ENCODE data around the gene CTNNBL1. TPM values are rescaled to one million over a fixed set of nuclear protein-coding genes. Genes with fewer than 3 reads are reported as not detected.

Gene CTNNBL1
- total RNA-seq, 1 experiment from 2014 or later, result 55.4 TPM

- no peak for ATAC-seq
- Histone ChIP-seq H3K4me3 (replicated peaks in 1 of 2; ENCODE audit: low read depth in 1 of 2, low read length in 2 of 2) (no peak overlapping the region), H3K9ac (ENCODE audit: low read length) (no peak overlapping the region), H3K4me1 (ENCODE audit: control insufficient read depth in 1 of 2, insufficient read depth in 2 of 2, low read length in 2 of 2) (no peaks in the 10 kb centered on the region), H3K9me2 (ENCODE audit: insufficient read depth) (no peaks in the 10 kb centered on the region), H3K27ac (ENCODE audit: low read depth, low read length) (no peak overlapping the region), H3K36me3 (ENCODE audit: control insufficient read depth in 1 of 2, insufficient read depth in 2 of 2, low read length in 2 of 2) (no peaks in the 10 kb centered on the region), H2AFZ (ENCODE audit: low read depth, low read length, poor library complexity, severe bottlenecking) (no peak overlapping the region), H3K4me2 (ENCODE audit: low read length) (no peak overlapping the region), H3K27me3 (ENCODE audit: insufficient read depth, low read length) (no peaks in the 10 kb centered on the region), H4K20me1 (ENCODE audit: insufficient read depth) (peaks cover 4% of the 10 kb centered on the region; the same call in 1 of the 2 replicates), H3K9me3 (ENCODE audit: control insufficient read depth in 1 of 2, insufficient read depth in 1 of 2, low read depth in 1 of 2, low read length in 2 of 2) (no peaks in the 10 kb centered on the region), H3K79me2 (ENCODE audit: insufficient read depth, low read length) (peaks cover 44% of the 10 kb centered on the region)
- TF ChIP-seq POLR2A (IDR thresholded peaks at IDR 0.05; ENCODE audit: borderline replicate concordance, extremely low read depth, insufficient read depth, insufficient read length) (no peak), CEBPB (IDR thresholded peaks at IDR 0.05; ENCODE audit: low read depth) (no peak), SIN3A (IDR thresholded peaks at IDR 0.05; ENCODE audit: low read depth) (no peak), SP1 (IDR thresholded peaks at IDR 0.05; ENCODE audit: low read depth) (no peak), ELF1 (IDR thresholded peaks at IDR 0.05; ENCODE audit: borderline replicate concordance, low read depth) (no peak), EGR1 (IDR thresholded peaks at IDR 0.05; ENCODE audit: low read depth) (no peak), SRF (IDR thresholded peaks at IDR 0.05; ENCODE audit: low read depth) (no peak)
- ChIA-PET RAD21 (ENCODE audit: low non-redundant PET in 1 of 2, low total read pairs in 2 of 2, uncharacterized antibody in 2 of 2, unreplicated experiment in 2 of 2) (interaction anchor here in 1 of 2 experiments (0.6 kb wide), 1 partner anchor 14 kb away, joined by 3 read pairs; no protein-coding TSS in a partner anchor), CTCF (no interaction called here), POLR2A (no interaction called here)
- intact Hi-C loops (cut with micrococcal nuclease), result no loop called here
- no TSS peak for BruUV-seq (replicated peaks)
- DNase-seq (ENCODE audit: low read depth, low spot score), result no peak
Observed at GRCh38 chr20:37723668-37724067, 29.8 kb downstream of the CTNNBL1 start.

GRCh38 chr20:37725165-37725564 lies 31.3 kb downstream of the CTNNBL1 start:
- peaks cover 49% of the 10 kb centered on the region for H3K79me2 ChIP-seq (ENCODE audit: insufficient read depth, low read length)
- RAD21 ChIA-PET (ENCODE audit: low non-redundant PET in 1 of 2, low total read pairs in 2 of 2, uncharacterized antibody in 2 of 2, unreplicated experiment in 2 of 2), result no interaction called here
- no peak overlapping the region for H3K27ac ChIP-seq (ENCODE audit: low read depth, low read length)
- peaks cover 4% of the 10 kb centered on the region; the same call in 1 of the 2 replicates for H4K20me1 ChIP-seq (ENCODE audit: insufficient read depth)
- no peaks in the 10 kb centered on the region for H3K27me3 ChIP-seq (ENCODE audit: insufficient read depth, low read length)
- no peak overlapping the region for H2AFZ ChIP-seq (ENCODE audit: low read depth, low read length, poor library complexity, severe bottlenecking)
- ATAC-seq (no peak), DNase-seq (ENCODE audit: low read depth, low spot score) (no peak)
- no peaks in the 10 kb centered on the region for H3K4me1 ChIP-seq (ENCODE audit: control insufficient read depth in 1 of 2, insufficient read depth in 2 of 2, low read length in 2 of 2)
- H3K36me3 ChIP-seq (ENCODE audit: control insufficient read depth in 1 of 2, insufficient read depth in 2 of 2, low read length in 2 of 2), result no peaks in the 10 kb centered on the region
- no peak overlapping the region for H3K4me3 ChIP-seq (replicated peaks in 1 of 2; ENCODE audit: low read depth in 1 of 2, low read length in 2 of 2)
- intact Hi-C loops (cut with micrococcal nuclease), result no loop called here
- H3K9me2 ChIP-seq (ENCODE audit: insufficient read depth), result no peaks in the 10 kb centered on the region
- no peak overlapping the region for H3K9ac ChIP-seq (ENCODE audit: low read length)
- no peaks in the 10 kb centered on the region for H3K9me3 ChIP-seq (ENCODE audit: control insufficient read depth in 1 of 2, insufficient read depth in 1 of 2, low read depth in 1 of 2, low read length in 2 of 2)
- H3K4me2 ChIP-seq (ENCODE audit: low read length), result no peak overlapping the region
- CTCF ChIA-PET, result no interaction called here
- POLR2A ChIA-PET, result no interaction called here
- BruUV-seq (replicated peaks), result no TSS peak
- TF ChIP-seq EZH2 (IDR thresholded peaks at IDR 0.05), result no peak
- TF ChIP-seq ZNF274 (IDR thresholded peaks at IDR 0.05; ENCODE audit: low read depth, low read length), result no peak
- TF ChIP-seq MAX (IDR thresholded peaks at IDR 0.05), result no peak
- no peak for TF ChIP-seq SP1 (IDR thresholded peaks at IDR 0.05; ENCODE audit: low read depth)
- TF ChIP-seq ZFX (IDR thresholded peaks at IDR 0.05), result no peak
- no peak for TF ChIP-seq YY1 (IDR thresholded peaks at IDR 0.05; ENCODE audit: extremely low read depth, insufficient replicate concordance, low read depth, low read length)
- no peak for TF ChIP-seq CTCF (IDR thresholded peaks at IDR 0.05 in 2 of 3, conservative IDR thresholded peaks at IDR 0.05 in 1 of 3; ENCODE audit: borderline replicate concordance in 1 of 3, insufficient read depth in 1 of 3, low read depth in 2 of 3, low read length in 2 of 3)
- no peak for TF ChIP-seq SIN3A (IDR thresholded peaks at IDR 0.05; ENCODE audit: low read depth)
- no peak for TF ChIP-seq POLR2AphosphoS5 (IDR thresholded peaks at IDR 0.05; ENCODE audit: low read depth, low read length)
- no peak for TF ChIP-seq FOSL1 (IDR thresholded peaks at IDR 0.05; ENCODE audit: low read depth)
- no peak for TF ChIP-seq SRF (IDR thresholded peaks at IDR 0.05; ENCODE audit: low read depth)
- no peak for TF ChIP-seq JUND (IDR thresholded peaks at IDR 0.05)
- no peak for TF ChIP-seq EZH2phosphoT487 (IDR thresholded peaks at IDR 0.05; ENCODE audit: borderline replicate concordance)
- TF ChIP-seq ZBTB33 (IDR thresholded peaks at IDR 0.05; ENCODE audit: extremely low read depth, insufficient replicate concordance, low read length), result no peak
- TF ChIP-seq POLR2A (IDR thresholded peaks at IDR 0.05; ENCODE audit: borderline replicate concordance, extremely low read depth, insufficient read depth, insufficient read length), result no peak
- TF ChIP-seq CBX3 (IDR thresholded peaks at IDR 0.05; ENCODE audit: low read depth), result no peak
- TF ChIP-seq EGR1 (IDR thresholded peaks at IDR 0.05; ENCODE audit: low read depth), result no peak
- no peak for TF ChIP-seq ELF1 (IDR thresholded peaks at IDR 0.05; ENCODE audit: borderline replicate concordance, low read depth)

Data from HCT116 (cell line).